ENCODE data around the gene NINJ2.

DNA sequence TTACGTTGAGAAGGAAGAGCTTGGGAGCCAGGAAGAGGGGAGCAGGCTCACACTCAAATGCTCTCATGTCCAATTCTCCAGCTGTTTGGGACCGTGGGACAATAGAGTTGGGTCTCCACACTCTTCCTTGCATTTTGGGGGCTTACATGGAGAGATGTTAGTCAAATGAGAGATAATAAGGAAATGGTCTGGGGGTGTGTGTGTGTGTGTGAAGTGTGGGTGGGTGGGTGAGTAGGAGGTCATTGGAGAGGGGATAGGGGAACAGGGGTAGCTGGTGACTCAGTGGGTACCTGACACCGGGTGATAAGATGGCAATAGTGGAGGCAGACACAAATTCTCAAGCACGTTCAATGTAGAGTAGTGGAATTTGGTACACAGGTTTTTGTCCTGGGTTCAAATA lies 135.5 kb downstream of the NINJ2 start:
- TF ChIP-seq CTCF (conservative IDR thresholded peaks at IDR 0.05), result no peak
- no peak for TF ChIP-seq ZFX (IDR thresholded peaks at IDR 0.05)
